ENCODE results near the gene ZNF570.

Gene ZNF570

DNA sequence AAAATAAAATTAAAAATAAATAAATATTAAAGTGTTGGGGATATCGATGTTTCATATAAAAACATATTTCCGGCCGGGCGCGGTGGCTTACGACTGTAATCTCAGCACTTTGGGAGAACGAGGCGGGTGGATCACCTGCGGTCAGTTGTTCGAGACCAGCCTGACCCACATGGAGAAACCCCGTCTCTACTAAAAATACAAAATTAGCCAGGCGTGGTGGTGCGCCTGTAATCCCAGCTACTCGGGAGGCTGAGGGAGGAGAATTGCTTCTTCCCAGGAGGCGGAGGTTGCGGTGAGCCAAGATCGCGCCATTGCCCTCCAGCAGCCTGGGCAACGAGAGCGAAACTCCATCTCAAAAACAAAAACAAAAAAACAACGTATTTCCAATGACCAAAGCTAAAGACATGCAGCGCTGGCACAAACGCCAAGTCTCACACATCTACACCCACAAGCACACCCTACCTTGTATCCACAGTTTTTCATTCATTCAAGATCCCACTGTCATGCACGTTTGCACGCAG is 2.8 kb upstream of the ZNF570 start:
- Histone ChIP-seq H3K27ac (ENCODE audit: extremely low read depth, low read depth, low read length) (peak overlapping the region; percentile 88), H3K4me1 (ENCODE audit: control insufficient read depth, insufficient read depth, low read length) (peaks cover 6% of the 10 kb centered on the region; the same call in 1 of the 2 replicates), H3K36me3 (ENCODE audit: control insufficient read depth in 2 of 2, insufficient read depth in 1 of 2, low read length in 2 of 2) (peaks cover 42 to 56% of the 10 kb centered on the region in 2 experiments), H3K4me3 (ENCODE audit: low read depth, low read length) (peak overlapping the region; percentile 63), H3K9me3 (ENCODE audit: control insufficient read depth, insufficient read depth, low read depth, low read length) (peaks cover 19% of the 10 kb centered on the region)
- POLR2A ChIA-PET: interaction anchor here (1.1 to 3.3 kb wide), 8 partner anchors 40 to 976 kb away, joined by 3 to 27 read pairs (median 14); partner anchors contain the start of genes ZNF461, ZNF527, ZNF540 and ZNF566
- peak; percentile 34; the same call in 1 of the 2 replicates for TF ChIP-seq ZNF133 (tag by site-specific recombination; IDR thresholded peaks at IDR 0.05)
- no peak for TF ChIP-seq BCL11A (tag by site-specific recombination; IDR thresholded peaks at IDR 0.05; ENCODE audit: low read depth)
- 0 out of 2 replicates have a peak, but pooled peaks have one; percentile 76 for TF ChIP-seq ZNF645 (tag by site-specific recombination; IDR thresholded peaks at IDR 0.05)
- TF ChIP-seq ZNF280C (tag by site-specific recombination; IDR thresholded peaks at IDR 0.05): 0 out of 2 replicates have a peak, but pooled peaks have one; percentile 29
- 0 out of 2 replicates have a peak, but pooled peaks have one; percentile 38 for TF ChIP-seq ZNF791 (tag by site-specific recombination; IDR thresholded peaks at IDR 0.05)
- TF ChIP-seq ZNF202 (tag by site-specific recombination; IDR thresholded peaks at IDR 0.05; ENCODE audit: borderline replicate concordance): peak; percentile 92; the same call in 1 of the 2 replicates
- peak; percentile 54; the same call in 1 of the 2 replicates for TF ChIP-seq ZNF416 (tag by site-specific recombination; IDR thresholded peaks at IDR 0.05)
- TF ChIP-seq ZNF768 (tag by site-specific recombination; IDR thresholded peaks at IDR 0.05): no peak
- TF ChIP-seq KLF16 (tag by site-specific recombination; IDR thresholded peaks at IDR 0.05): no peak
- TF ChIP-seq ZNF341 (tag by site-specific recombination; IDR thresholded peaks at IDR 0.05; ENCODE audit: low read depth): no peak
- peak; percentile 68; the same call in 1 of the 2 replicates for TF ChIP-seq ZNF280D (tag by site-specific recombination; IDR thresholded peaks at IDR 0.05)
- TF ChIP-seq ZNF19 (tag by site-specific recombination; IDR thresholded peaks at IDR 0.05; ENCODE audit: low read depth): peak; percentile 91; the same call in 1 of the 2 replicates
- peak; percentile 30; the same call in 1 of the 2 replicates for TF ChIP-seq YY2 (tag by site-specific recombination; IDR thresholded peaks at IDR 0.05)
- CTCF ChIA-PET: interaction anchor here (0.5 to 1.1 kb wide), 4 partner anchors 11 to 938 kb away, joined by 3 read pairs; no protein-coding TSS in a partner anchor

DNA sequence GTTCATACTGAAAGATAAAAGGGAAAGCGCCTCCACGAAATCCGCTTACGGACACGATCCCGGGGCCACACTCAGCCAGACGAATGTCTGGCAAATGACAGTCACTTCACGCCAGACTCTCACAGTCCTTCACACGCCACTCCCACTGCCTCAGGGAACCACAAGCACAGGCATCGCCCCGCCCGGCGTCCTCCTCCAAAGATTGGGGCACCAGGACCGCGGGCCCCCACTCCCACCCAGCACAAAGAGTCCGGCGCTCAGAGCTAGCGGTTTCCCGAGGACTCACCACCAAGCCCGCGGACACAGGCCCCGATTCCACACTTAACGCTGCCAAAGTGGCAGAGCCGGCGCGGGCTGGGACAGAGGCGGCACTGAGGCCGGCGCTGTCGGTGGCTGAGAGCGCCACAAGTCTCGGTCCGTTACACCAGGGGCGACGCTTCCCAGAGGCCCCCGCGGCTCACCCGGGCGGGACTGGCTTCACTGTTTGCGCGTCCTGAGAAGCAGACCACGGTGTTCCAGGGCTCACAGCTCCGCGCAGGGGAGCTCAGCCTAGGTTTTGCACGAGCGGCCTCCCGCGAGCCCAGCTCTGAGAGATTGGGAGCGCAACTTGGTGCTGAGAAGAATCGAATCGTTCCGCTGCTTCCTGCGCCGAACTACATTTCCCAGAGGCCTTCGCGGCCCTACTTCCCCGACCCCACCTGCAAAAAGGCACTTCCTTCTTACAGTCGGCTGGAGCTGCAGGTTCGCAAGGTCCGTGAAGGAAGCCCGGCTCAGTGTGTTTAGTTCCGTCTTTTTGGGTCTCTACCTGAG is 2.2 kb upstream of the ZNF570 start, which contains the start of gene ZNF569:
Gene ZNF569, minus strand, starts transcription at position 647 of the 810 bp plus-strand sequence. CDS start 22,523 bp downstream, outside the sequence.
- Histone ChIP-seq H3K27ac (ENCODE audit: extremely low read depth, low read depth, low read length) (peak within 1 kb of the TSS; percentile 88), H3K4me1 (ENCODE audit: control insufficient read depth, insufficient read depth, low read length) (peaks cover 6% of the 10 kb centered on the region; the same call in 1 of the 2 replicates), H3K36me3 (ENCODE audit: control insufficient read depth in 2 of 2, insufficient read depth in 1 of 2, low read length in 2 of 2) (peaks cover 42 to 56% of the 10 kb centered on the region in 2 experiments), H3K4me3 (ENCODE audit: low read depth, low read length) (peak within 1 kb of the TSS; percentile 63), H3K9me3 (ENCODE audit: control insufficient read depth, insufficient read depth, low read depth, low read length) (peaks cover 21% of the 10 kb centered on the region)
- CTCF ChIA-PET: interaction anchor here (0.6 to 1.1 kb wide), 5 partner anchors 12 to 1077 kb away, joined by 3 read pairs; no protein-coding TSS in a partner anchor
- POLR2A ChIA-PET: interaction anchor here (0.6 to 3.3 kb wide), 17 partner anchors 9 to 977 kb away, joined by 3 to 27 read pairs (median 5); partner anchors contain the start of genes SIPA1L3, WDR87, ZNF345 and ZNF383
- TF ChIP-seq ZSCAN23 (tag by site-specific recombination; IDR thresholded peaks at IDR 0.05) (peak; percentile 53; the same call in 1 of the 2 replicates), ZNF600 (tag by site-specific recombination; IDR thresholded peaks at IDR 0.05) (peak; percentile 100), ZNF155 (tag by site-specific recombination; IDR thresholded peaks at IDR 0.05) (peak; percentile 83; the same call in 1 of the 2 replicates), ZNF707 (tag by site-specific recombination; IDR thresholded peaks at IDR 0.05) (no peak; the same call in 1 of the 2 replicates), INSM2 (tag by site-specific recombination; IDR thresholded peaks at IDR 0.05) (peak; percentile 74), ZBTB26 (tag by site-specific recombination; optimal IDR thresholded peaks at IDR 0.05) (peak; percentile 95)

Data from HEK293 (cell line).